Natural killer cell (primary cell): ENCODE measurements around the gene GRM7. TPM values are rescaled to one million over a fixed set of nuclear protein-coding genes. Genes with fewer than 3 reads are reported as not detected.

Source experiments
- ATAC-seq, 3 donors: fragments of 150-1000 bp in 2 of 3; fragments of 200-7000 bp in 1 of 3; cut with Tn5 transposase; 1 replicate in 1 of 3; 2 replicates in 2 of 3; pipeline ENCODE4 v1.10.0; 2021; ENCODE audit warnings: mild to moderate bottlenecking in 2 of 3, moderate library complexity in 2 of 3
- DNase-seq, 2 donors: peaks; one replicate each; pipeline versions ENCODE4 v3.0.0 to v3.0.0-alpha.2; 2013 to 2021; ENCODE audit warnings: mixed read lengths in 1 of 2
- H3K27ac ChIP-seq: one replicate; pipeline ENCODE4 v1.5.1; 2013; ENCODE audit warnings: mild to moderate bottlenecking, low read length
- H3K27me3 ChIP-seq: one replicate; pipeline ENCODE4 v1.6.1; 2013; ENCODE audit warnings: low read length; ENCODE audit not compliant: control insufficient read depth, insufficient read depth
- H3K36me3 ChIP-seq: one replicate; pipeline ENCODE4 v1.6.1; 2013; ENCODE audit warnings: low read length; ENCODE audit not compliant: control insufficient read depth, insufficient read depth
- H3K4me1 ChIP-seq: one replicate; pipeline ENCODE4 v1.6.1; 2013; ENCODE audit warnings: low read length; ENCODE audit not compliant: control insufficient read depth, insufficient read depth
- H3K4me3 ChIP-seq: one replicate; pipeline ENCODE4 v1.5.1; 2013; ENCODE audit warnings: low read length
- H3K9me3 ChIP-seq: one replicate; pipeline ENCODE4 v1.6.1; 2013; ENCODE audit warnings: low read length; ENCODE audit not compliant: control insufficient read depth, insufficient read depth
- H3K27ac Mint-ChIP-seq, 2 donors: one replicate each; pipeline ENCODE4 v1.8.0; 2022; ENCODE audit warnings: mild to moderate bottlenecking in 2 of 2, mixed read lengths in 2 of 2, moderate library complexity in 1 of 2
- H3K27me3 Mint-ChIP-seq, 2 donors: one replicate each; pipeline ENCODE4 v1.8.0; 2022; ENCODE audit warnings: low read depth in 2 of 2, mixed read lengths in 2 of 2
- H3K36me3 Mint-ChIP-seq: one replicate; pipeline ENCODE4 v1.8.0; 2022; ENCODE audit warnings: mixed read lengths
- H3K4me1 Mint-ChIP-seq, 2 donors: one replicate each; pipeline ENCODE4 v1.8.0; 2022; ENCODE audit warnings: mixed read lengths in 2 of 2
- H3K4me3 Mint-ChIP-seq: one replicate; pipeline ENCODE4 v1.8.0; 2022; ENCODE audit warnings: mild to moderate bottlenecking, moderate library complexity, mixed read lengths
- H3K9me3 Mint-ChIP-seq, 2 donors: one replicate each; pipeline ENCODE4 v1.8.0; 2022; ENCODE audit warnings: mixed read lengths in 2 of 2
- CTCF ChIP-seq: fragments of 200-600 bp; IDR thresholded peaks from one replicate; pipeline ENCODE4 v1.8.0; 2022; ENCODE audit warnings: antibody characterized with exemption
- WGBS: methylation state at CpG from one replicate; pipeline ENCODE4 v1.1.7; 2013; ENCODE audit warnings: missing lambda C conversion rate; ENCODE audit not compliant: insufficient coverage; 5-methylcytosine and 5-hydroxymethylcytosine counted together
- intact Hi-C: fragments of 100-400 bp; cut with micrococcal nuclease; formaldehyde crosslinking; loops from one replicate; pipeline ENCODE4 v1.14.2; 2022
- total RNA-seq, 4 donors: library from RNA; stranded (reverse); fragments of 120-200 nt in 1 of 4; gene quantifications; one replicate each; pipeline versions ENCODE4 v1.2.3 to v1.2.4, GENCODE V29; 2013 to 2022

Gene GRM7
- total RNA-seq, 3 donors from 2014 or later (not counting 1 experiment from before 2014, with no cell fraction given) = not detected

- no peak for TF ChIP-seq CTCF
- Histone ChIP-seq H3K27ac (no peak overlapping the region), H3K4me3 (no peak overlapping the region), H3K36me3 (no peaks in the 10 kb centered on the region), H3K9me3 (no peaks in the 10 kb centered on the region), H3K4me1 (no peaks in the 10 kb centered on the region), H3K27me3 (no peaks in the 10 kb centered on the region)
- ATAC-seq (no peak), DNase-seq (no peak)
- H3K27me3 Mint-ChIP-seq = no peaks in the 10 kb centered on the region
- H3K4me3 Mint-ChIP-seq = no peak overlapping the region
- intact Hi-C loops = no loop called here
- no peak overlapping the region for H3K27ac Mint-ChIP-seq
- H3K4me1 Mint-ChIP-seq = peaks cover 19 to 20% of the 10 kb centered on the region in 2 donors
- H3K9me3 Mint-ChIP-seq = no peaks in the 10 kb centered on the region
- no peaks in the 10 kb centered on the region for H3K36me3 Mint-ChIP-seq
Measured at GRCh38 chr3:7209098-7209497, 348.2 kb downstream of the GRM7 start.

GRCh38 chr3:7211740-7212139 lies 350.8 kb downstream of the GRM7 start:
- no peak overlapping the region for H3K27ac Mint-ChIP-seq
- no peak overlapping the region for H3K27ac ChIP-seq
- H3K27me3 Mint-ChIP-seq = no peaks in the 10 kb centered on the region
- H3K36me3 Mint-ChIP-seq = no peaks in the 10 kb centered on the region
- no peak for TF ChIP-seq CTCF
- H3K36me3 ChIP-seq = no peaks in the 10 kb centered on the region
- no peaks in the 10 kb centered on the region for H3K27me3 ChIP-seq
- ATAC-seq = no peak
- H3K4me1 ChIP-seq = no peaks in the 10 kb centered on the region
- no peak overlapping the region for H3K4me3 Mint-ChIP-seq
- no peaks in the 10 kb centered on the region for H3K9me3 Mint-ChIP-seq
- no peak for DNase-seq
- WGBS = 85% methylated on average over 5 of the region's 5 CpGs
- intact Hi-C loops = no loop called here
- peaks cover 0 to under 1% of the 10 kb centered on the region in 2 donors for H3K4me1 Mint-ChIP-seq
- no peak overlapping the region for H3K4me3 ChIP-seq
- H3K9me3 ChIP-seq = no peaks in the 10 kb centered on the region

GRCh38 chr3:7215706-7216105 lies 354.8 kb downstream of the GRM7 start:
- no peaks in the 10 kb centered on the region for H3K36me3 Mint-ChIP-seq
- Histone ChIP-seq H3K27me3 (no peaks in the 10 kb centered on the region), H3K4me3 (no peak overlapping the region), H3K9me3 (no peaks in the 10 kb centered on the region), H3K36me3 (no peaks in the 10 kb centered on the region), H3K27ac (no peak overlapping the region), H3K4me1 (no peaks in the 10 kb centered on the region)
- no peak for DNase-seq
- H3K9me3 Mint-ChIP-seq = no peaks in the 10 kb centered on the region
- no peaks in the 10 kb centered on the region for H3K27me3 Mint-ChIP-seq
- intact Hi-C loops = no loop called here
- no peak for TF ChIP-seq CTCF
- 98% methylated on average over 3 of the region's 3 CpGs for WGBS
- H3K27ac Mint-ChIP-seq = no peak overlapping the region
- no peak overlapping the region for H3K4me3 Mint-ChIP-seq
- ATAC-seq = no peak
- no peaks in the 10 kb centered on the region for H3K4me1 Mint-ChIP-seq

GRCh38 chr3:7226393-7226792 lies 365.5 kb downstream of the GRM7 start:
- no peaks in the 10 kb centered on the region for H3K27me3 ChIP-seq
- Mint-ChIP-seq H3K36me3 (no peaks in the 10 kb centered on the region), H3K4me1 (no peaks in the 10 kb centered on the region), H3K27me3 (peaks cover 2 to 42% of the 10 kb centered on the region in 2 donors), H3K4me3 (no peak overlapping the region), H3K9me3 (peaks cover 0 to 9% of the 10 kb centered on the region in 2 donors), H3K27ac (no peak overlapping the region)
- H3K9me3 ChIP-seq = no peaks in the 10 kb centered on the region
- no peak overlapping the region for H3K27ac ChIP-seq
- 85% methylated on average over 4 of the region's 4 CpGs for WGBS
- no peaks in the 10 kb centered on the region for H3K4me1 ChIP-seq
- intact Hi-C loops = no loop called here
- no peak overlapping the region for H3K4me3 ChIP-seq
- TF ChIP-seq CTCF = no peak
- ATAC-seq (no peak), DNase-seq (no peak)
- H3K36me3 ChIP-seq = no peaks in the 10 kb centered on the region
